Activated T-cell treated with anti-CD3 and anti-CD28 coated beads for 48 hours (primary cell): ENCODE measurements around the gene SECISBP2.

Experiments
- DNase-seq: peaks from one replicate; pipeline ENCODE4 v3.0.0-alpha.2; 2020; ENCODE audit warnings: low read depth

The SECISBP2 gene

DNA sequence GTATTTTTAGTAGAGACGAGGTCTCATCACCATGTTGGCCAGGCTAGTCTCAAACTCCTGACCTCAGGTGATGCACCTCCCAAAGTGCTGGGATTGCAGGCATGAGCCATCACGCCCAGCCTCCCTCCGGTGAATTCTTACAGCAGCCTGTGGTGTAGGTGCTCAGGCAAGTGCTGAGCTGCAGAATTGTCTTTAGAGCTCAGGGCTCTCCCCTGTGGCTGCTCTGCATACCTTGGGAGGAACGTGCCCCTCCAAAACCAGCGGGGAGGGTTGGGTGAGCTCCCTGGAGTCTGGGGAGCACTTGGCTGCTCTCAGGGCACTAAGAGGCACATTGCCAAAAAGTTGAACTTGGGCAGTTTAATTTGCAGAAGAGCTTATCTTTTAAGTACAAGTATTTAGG is 29.4 kb downstream of the SECISBP2 start:
- no peak for DNase-seq

- DNase-seq = no peak
Measured at GRCh38 chr9:89349607-89350006, 31.3 kb downstream of the SECISBP2 start.

GRCh38 chr9:89350988-89351557 is 32.8 kb downstream of the SECISBP2 start:
- DNase-seq = no peak

- no peak for DNase-seq
Measured at GRCh38 chr9:89351584-89352300, 33.4 kb downstream of the SECISBP2 start.

- DNase-seq = no peak
Measured at GRCh38 chr9:89352451-89352850, 34.2 kb downstream of the SECISBP2 start.

GRCh38 chr9:89352874-89353649 is 34.8 kb downstream of the SECISBP2 start:
- no peak for DNase-seq

DNA sequence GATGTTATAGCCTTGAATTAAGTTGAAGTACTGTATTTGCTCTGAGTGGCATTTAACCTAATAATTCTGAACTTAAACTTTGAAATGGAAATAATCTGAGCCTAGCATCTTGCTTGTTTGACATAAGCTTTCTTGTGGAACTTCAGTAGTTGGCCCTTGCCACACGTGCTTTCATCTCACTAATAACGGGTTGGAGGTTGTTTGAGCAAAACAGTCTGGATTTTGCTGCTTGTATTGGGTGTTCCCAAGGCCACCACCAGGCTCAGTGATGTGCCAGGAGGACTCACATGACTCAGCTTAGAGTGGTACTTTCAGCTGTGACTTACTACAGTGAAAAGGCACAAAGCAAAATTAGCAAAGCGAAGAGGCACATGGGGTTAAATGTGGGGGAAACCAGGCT is 35.7 kb downstream of the SECISBP2 start:
- no peak for DNase-seq

GRCh38 chr9:89354471-89354870 is 36.2 kb downstream of the SECISBP2 start:
- DNase-seq = no peak

DNA sequence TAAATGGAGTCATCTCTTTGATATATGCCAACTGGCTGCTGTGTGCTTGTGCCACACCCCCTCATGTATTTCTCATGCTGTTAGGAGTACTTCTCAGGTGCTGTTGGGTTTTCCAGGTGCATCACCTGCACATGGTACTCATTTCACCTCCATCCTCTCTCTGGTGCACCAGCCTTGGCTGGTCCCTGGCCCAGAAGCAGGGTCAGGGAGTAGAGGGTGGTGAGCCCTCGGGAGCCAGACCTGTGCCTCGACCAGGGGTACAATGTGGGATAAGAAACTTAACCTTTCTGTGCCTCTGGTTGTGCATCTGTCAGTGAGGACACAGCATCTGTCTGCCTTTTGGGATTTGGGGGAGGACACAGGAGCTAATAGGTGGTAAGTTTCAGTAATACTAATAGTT is 38.5 kb downstream of the SECISBP2 start:
- DNase-seq = no peak

DNA sequence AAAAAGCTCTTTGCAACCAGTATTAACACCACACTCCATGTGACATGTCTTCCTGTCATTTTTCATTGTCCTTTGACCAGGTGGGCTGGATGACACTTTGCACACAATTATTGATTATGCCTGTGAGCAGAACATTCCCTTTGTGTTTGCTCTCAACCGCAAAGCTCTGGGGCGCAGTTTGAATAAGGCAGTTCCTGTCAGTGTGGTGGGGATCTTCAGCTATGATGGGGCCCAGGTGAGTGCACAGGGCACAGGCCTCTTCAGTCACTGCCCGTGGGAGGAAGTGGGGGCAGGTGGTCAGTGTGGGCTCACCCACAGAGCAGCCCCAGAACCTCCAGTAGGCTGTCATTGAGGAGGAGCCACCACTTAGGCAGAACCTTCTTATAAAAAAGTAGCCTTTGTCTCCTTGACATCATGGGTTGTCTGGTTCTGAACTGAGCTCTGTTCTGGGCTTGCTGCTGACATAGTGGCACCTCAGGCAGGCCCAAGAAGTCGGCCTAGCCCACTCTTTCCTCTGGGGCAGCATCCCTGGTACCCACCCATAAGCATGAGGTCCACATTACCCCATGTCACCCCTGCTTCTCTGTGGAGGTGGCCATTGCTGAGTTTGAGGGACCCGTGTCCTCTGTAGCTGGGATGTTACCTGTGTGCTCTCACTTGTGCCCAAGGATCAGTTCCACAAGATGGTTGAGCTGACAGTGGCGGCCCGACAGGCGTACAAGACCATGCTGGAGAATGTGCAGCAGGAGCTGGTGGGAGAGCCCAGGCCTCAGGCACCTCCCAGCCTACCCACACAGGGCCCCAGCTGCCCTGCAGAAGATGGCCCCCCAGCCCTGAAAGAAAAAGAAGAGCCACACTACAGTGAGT is 39.3 kb downstream of the SECISBP2 start:
- no peak for DNase-seq

- no peak for DNase-seq
Measured at GRCh38 chr9:89358376-89358916, 40.1 kb downstream of the SECISBP2 start.

DNA sequence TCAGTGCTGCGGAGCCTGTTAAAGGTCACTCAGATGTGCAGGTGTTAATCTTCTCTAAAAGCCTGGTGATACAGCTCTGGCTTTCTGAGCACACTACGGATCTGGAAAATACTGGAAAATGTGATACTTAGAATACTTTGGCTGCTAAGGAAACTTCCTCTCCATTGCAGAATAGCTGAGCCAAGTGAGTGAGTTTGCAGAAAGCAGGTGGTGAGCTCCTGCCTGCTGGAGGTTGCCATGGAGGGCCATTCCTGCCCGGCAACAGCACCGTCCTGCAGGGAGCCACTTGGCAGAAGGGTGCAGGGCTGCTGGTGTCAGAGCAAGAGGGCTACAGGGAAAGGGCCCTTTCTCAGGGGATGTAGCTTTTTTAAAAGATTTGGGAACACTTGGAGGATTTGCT is 40.7 kb downstream of the SECISBP2 start:
- no peak for DNase-seq

GRCh38 chr9:89359751-89360261 is 41.5 kb downstream of the SECISBP2 start:
- DNase-seq = no peak

GRCh38 chr9:89360465-89360864 is 42.2 kb downstream of the SECISBP2 start:
- DNase-seq = no peak

- DNase-seq = no peak
Measured at GRCh38 chr9:89361031-89361430, 42.7 kb downstream of the SECISBP2 start.

- DNase-seq = no peak
Measured at GRCh38 chr9:89361816-89362646, 43.7 kb downstream of the SECISBP2 start.

DNA sequence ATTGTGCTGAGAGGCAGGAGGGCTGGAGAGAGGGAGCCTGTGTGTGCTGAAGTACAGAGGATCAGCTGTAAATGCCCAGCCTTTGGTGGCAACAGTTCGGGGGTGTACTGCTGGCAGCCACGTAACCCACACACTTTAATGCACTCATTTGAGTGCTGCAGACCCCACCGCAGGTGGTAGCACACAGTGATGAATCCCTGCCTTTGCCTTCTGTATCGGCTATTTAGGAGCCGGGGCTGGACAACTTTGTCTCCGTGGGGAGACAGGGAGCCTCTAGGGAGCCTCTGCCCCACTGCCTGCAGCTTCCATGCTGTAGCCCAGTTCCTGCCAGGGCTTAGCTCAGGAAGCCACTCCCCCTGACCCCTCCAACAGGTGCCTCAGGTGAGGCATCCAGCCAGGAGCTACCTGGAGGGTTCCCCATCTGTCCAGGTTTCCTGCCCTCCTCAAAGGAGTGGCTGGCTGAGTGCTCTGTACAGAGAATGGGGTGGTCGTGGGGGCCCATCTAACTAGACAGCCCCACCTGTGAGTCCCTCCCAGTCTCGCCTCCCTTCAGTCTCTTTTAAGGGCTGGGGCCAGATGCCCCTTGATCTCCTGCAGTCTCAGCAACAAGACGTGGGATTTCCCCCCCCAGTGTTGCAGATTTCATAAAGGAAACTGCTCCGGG is 44.5 kb downstream of the SECISBP2 start:
- no peak for DNase-seq

- DNase-seq = no peak
Measured at GRCh38 chr9:89363311-89363670, 45.0 kb downstream of the SECISBP2 start.

DNA sequence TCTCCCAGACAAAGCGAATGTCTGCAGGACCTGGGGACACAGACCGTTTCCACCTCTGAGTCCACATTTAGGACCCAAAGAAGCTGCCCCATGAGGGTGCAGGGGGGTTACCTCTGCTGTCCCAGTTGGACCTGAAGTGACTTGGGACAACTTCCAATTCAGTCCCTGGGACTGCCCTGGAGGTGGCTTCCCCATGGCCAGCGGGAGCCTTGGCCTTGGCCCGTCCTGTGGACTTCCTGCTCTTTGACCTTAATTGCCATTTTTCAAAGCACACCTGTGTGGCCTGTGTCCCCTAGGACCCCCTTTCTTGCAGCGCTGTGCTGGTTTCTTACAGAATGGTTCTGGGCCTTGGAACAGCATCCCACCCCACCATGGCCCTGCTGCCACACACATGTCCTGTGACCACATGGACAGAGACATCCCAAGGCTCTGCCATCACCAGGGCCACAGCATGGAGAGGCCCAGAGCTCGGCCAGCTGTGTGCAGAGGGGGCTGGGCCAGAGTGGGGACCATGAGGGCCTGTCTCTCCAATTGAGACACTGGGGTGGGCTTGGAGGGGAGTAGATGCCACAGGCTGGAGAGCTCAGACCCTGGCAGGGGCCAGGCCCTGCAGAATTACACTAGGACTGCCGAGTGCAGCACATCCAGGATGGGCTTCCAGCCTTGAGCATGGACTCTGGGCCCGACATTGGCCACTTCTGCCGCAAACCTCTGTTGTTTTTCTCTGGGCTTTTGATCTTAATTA is 45.8 kb downstream of the SECISBP2 start:
- no peak for DNase-seq
